ENCODE results near the gene PHGDH.
A peak's percentile ranks its signal among the peaks of the same experiment; 100 is the strongest.

DNA sequence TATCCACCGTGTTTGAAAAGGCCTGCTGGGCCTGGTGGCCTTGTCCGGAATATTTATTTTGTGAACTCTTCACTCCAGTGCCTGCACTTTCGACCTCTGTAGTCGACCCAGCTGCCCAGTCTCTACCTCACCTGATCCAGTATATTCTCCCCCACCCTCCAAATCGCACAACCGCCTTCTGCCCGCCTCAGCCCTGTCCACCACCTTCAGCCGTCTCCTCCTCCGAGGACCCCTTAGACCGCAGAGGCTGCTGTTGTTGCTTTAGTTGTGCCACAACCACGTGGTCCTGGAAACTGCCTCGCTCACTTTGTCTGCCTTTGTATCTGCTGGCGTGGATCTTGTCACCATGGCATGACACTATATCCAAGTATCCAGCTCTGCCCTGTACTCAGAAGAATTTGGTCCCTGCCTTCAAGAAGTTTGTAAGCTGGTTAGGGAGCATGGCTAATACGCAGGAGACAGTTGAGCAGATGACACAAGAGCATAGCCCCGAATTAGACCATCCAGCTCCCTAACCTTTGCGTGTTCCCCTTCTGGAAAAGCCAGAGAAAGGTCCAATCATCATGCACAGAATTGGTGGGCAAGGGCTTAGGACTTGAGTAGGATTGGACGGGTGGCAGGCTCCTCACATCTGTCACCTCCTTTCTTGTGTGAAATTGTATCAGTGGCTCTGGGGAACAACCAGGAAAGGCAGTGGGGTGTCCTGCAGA, 1.5 kb downstream of the PHGDH start:
- TF ChIP-seq CTCF (conservative IDR thresholded peaks at IDR 0.05) (no peak), ZFX (IDR thresholded peaks at IDR 0.05) (peak; percentile 28; the same call in 1 of the 2 replicates)

All from C4-2B (cell line).